IMR-90 (cell line): Measurements from ENCODE around the gene SLC66A3. TPM values are rescaled to one million over a fixed set of nuclear protein-coding genes. Genes with fewer than 3 reads are reported as not detected.
A peak's percentile ranks its signal among the peaks of the same experiment; 100 is the strongest.

Experiments used
- ATAC-seq: fragments of 200-7000 bp; cut with Tn5 transposase; 2 replicates; pipeline ENCODE4 v1.9.1; 2020; ENCODE audit warnings: low read depth, mild to moderate bottlenecking, moderate library complexity
- BruUV-seq: library from RNA; stranded (reverse); fragments of 400-500 nt; replicated peaks from 2 replicates; lab custom pipeline; 2021; lab: Mats Ljungman, UMichigan
- CTCF ChIA-PET: fragments of 300-600 bp; formaldehyde crosslinking; extraction: SDS; loops from one replicate; lab custom pipeline; 2021; ENCODE audit warnings: antibody characterized with exemption; lab: Yijun Ruan, JAX
- POLR2A ChIA-PET: fragments of 300-600 bp; sonication (Branson Sonifier 250); formaldehyde crosslinking; loops from one replicate; lab custom pipeline; 2022; ENCODE audit warnings: antibody characterized with exemption; ENCODE audit not compliant: unreplicated experiment; lab: Charles Lee
- DNase-seq: peaks from one replicate; pipeline ENCODE4 v3.0.0; 2013
- H2AFZ ChIP-seq: replicated peaks from 2 replicates; pipeline ENCODE3; 2013; ENCODE audit warnings: low read length, mild to moderate bottlenecking; ENCODE audit not compliant: poor library complexity
- H2AK5ac ChIP-seq: 2 replicates; pipeline ENCODE4 v1.6.1; 2013; ENCODE audit warnings: low read depth, low read length, inconsistent platforms
- H2AK9ac ChIP-seq: replicated peaks from 2 replicates; pipeline ENCODE3; 2013; ENCODE audit warnings: mild to moderate bottlenecking, low read depth, low read length, moderate library complexity; ENCODE audit not compliant: poor library complexity
- H2BK120ac ChIP-seq: 2 replicates; pipeline ENCODE4 v1.6.1; 2013; ENCODE audit warnings: low read depth, low read length, inconsistent platforms
- H2BK15ac ChIP-seq: 3 replicates; pipeline ENCODE4 v1.6.1; 2013; ENCODE audit warnings: low read depth, low read length, inconsistent platforms
- H2BK20ac ChIP-seq: 2 replicates; pipeline ENCODE4 v1.6.1; 2013; ENCODE audit warnings: low read depth, mild to moderate bottlenecking, inconsistent platforms, low read length, moderate library complexity
- H2BK5ac ChIP-seq: 2 replicates; pipeline ENCODE4 v1.6.1; 2013; ENCODE audit warnings: mild to moderate bottlenecking, low read depth, low read length, inconsistent platforms; ENCODE audit not compliant: poor library complexity, severe bottlenecking
- H3K14ac ChIP-seq: replicated peaks from 2 replicates; pipeline ENCODE4 v1.6.1; 2013; ENCODE audit warnings: low read depth, low read length, inconsistent platforms
- H3K18ac ChIP-seq: 2 replicates; pipeline ENCODE4 v1.6.1; 2013; ENCODE audit warnings: low read depth, low read length, control low read depth
- H3K23ac ChIP-seq: 2 replicates; pipeline ENCODE4 v1.6.1; 2013; ENCODE audit warnings: low read depth, low read length, inconsistent platforms
- H3K27ac ChIP-seq: 2 replicates; pipeline ENCODE4 v1.5.1; 2013; ENCODE audit warnings: mild to moderate bottlenecking, control low read depth, low read length; ENCODE audit not compliant: insufficient read depth
- H3K27me3 ChIP-seq: 2 replicates; pipeline ENCODE4 v1.6.1; 2013; ENCODE audit warnings: low read length; ENCODE audit not compliant: control insufficient read depth, insufficient read depth
- H3K36me3 ChIP-seq: 2 replicates; pipeline ENCODE4 v1.6.1; 2013; ENCODE audit warnings: low read length, mixed read lengths; ENCODE audit not compliant: control insufficient read depth, insufficient read depth
- H3K4ac ChIP-seq: 2 replicates; pipeline ENCODE4 v1.6.1; 2013; ENCODE audit warnings: low read depth, low read length, inconsistent platforms
- H3K4me1 ChIP-seq: 2 replicates; pipeline ENCODE4 v1.6.1; 2013; ENCODE audit warnings: low read length, mixed read lengths; ENCODE audit not compliant: control insufficient read depth, insufficient read depth
- H3K4me2 ChIP-seq: 2 replicates; pipeline ENCODE4 v1.6.1; 2013; ENCODE audit warnings: low read depth, mild to moderate bottlenecking, control low read depth, low read length, moderate library complexity
- H3K4me3 ChIP-seq: 2 replicates; pipeline ENCODE4 v1.5.1; 2013; ENCODE audit warnings: low read depth, mild to moderate bottlenecking, control low read depth, low read length, moderate library complexity; ENCODE audit not compliant: insufficient read depth
- H3K56ac ChIP-seq: 2 replicates; pipeline ENCODE4 v1.6.1; 2013; ENCODE audit warnings: low read length, inconsistent platforms; ENCODE audit not compliant: insufficient read depth; ENCODE audit errors: extremely low read depth
- H3K79me1 ChIP-seq, 2 experiments: 2 replicates each; pipeline ENCODE4 v1.6.1; 2013; ENCODE audit warnings: low read length in 2 of 2, inconsistent platforms in 1 of 2, low read depth in 1 of 2
- H3K9ac ChIP-seq: 2 replicates; pipeline ENCODE4 v1.6.1; 2013; ENCODE audit warnings: low read depth, low read length, control low read depth
- H3K9me1 ChIP-seq: 2 replicates; pipeline ENCODE4 v1.6.1; 2013; ENCODE audit warnings: low read length, inconsistent platforms; ENCODE audit not compliant: insufficient read depth
- H3K9me3 ChIP-seq: 2 replicates; pipeline ENCODE4 v1.6.1; 2013; ENCODE audit warnings: low read length; ENCODE audit not compliant: control insufficient read depth, insufficient read depth
- H4K20me1 ChIP-seq: 2 replicates; pipeline ENCODE4 v1.6.1; 2013; ENCODE audit warnings: low read length, inconsistent platforms; ENCODE audit not compliant: insufficient read depth
- H4K5ac ChIP-seq: 2 replicates; pipeline ENCODE4 v1.6.1; 2013; ENCODE audit warnings: mild to moderate bottlenecking, low read depth, low read length, control low read depth
- H4K8ac ChIP-seq, 2 experiments: 2 replicates each; pipeline ENCODE4 v1.6.1; 2013; ENCODE audit warnings: low read depth in 2 of 2, low read length in 2 of 2, control low read depth in 1 of 2, inconsistent platforms in 1 of 2
- H4K91ac ChIP-seq: 2 replicates; pipeline ENCODE4 v1.6.1; 2013; ENCODE audit warnings: low read depth, low read length, inconsistent platforms; ENCODE audit not compliant: insufficient read depth
- BHLHE40 ChIP-seq: fragments of 150-350 bp; IDR thresholded peaks from 2 replicates; pipeline ENCODE4 v1.6.1; 2016; ENCODE audit warnings: mild to moderate bottlenecking, low read depth, low read length
- CEBPB ChIP-seq: IDR thresholded peaks from 2 replicates; pipeline ENCODE4 v1.6.1; 2012; ENCODE audit warnings: low read depth, low read length, improper control_type of control experiment
- CHD1 ChIP-seq: IDR thresholded peaks from 2 replicates; pipeline ENCODE4 v1.6.1; 2012; ENCODE audit warnings: low read depth, low read length, improper control_type of control experiment
- FOS ChIP-seq: fragments of 150-350 bp; IDR thresholded peaks from 2 replicates; pipeline ENCODE4 v1.6.1; 2016; ENCODE audit warnings: low read depth, low read length
- MAFK ChIP-seq: IDR thresholded peaks from 2 replicates; pipeline ENCODE4 v1.6.1; 2012; ENCODE audit warnings: low read depth, low read length, improper control_type of control experiment
- MAZ ChIP-seq: IDR thresholded peaks from 2 replicates; pipeline ENCODE4 v1.6.1; 2012; ENCODE audit warnings: low read depth, mild to moderate bottlenecking, low read length, improper control_type of control experiment, moderate library complexity, borderline replicate concordance
- MXI1 ChIP-seq: IDR thresholded peaks from 2 replicates; pipeline ENCODE4 v1.6.1; 2012; ENCODE audit warnings: low read depth, mild to moderate bottlenecking, low read length, moderate library complexity, borderline replicate concordance
- NFE2L2 ChIP-seq: fragments of 150-350 bp; IDR thresholded peaks from 2 replicates; pipeline ENCODE4 v1.6.1; 2016; ENCODE audit warnings: low read depth, mild to moderate bottlenecking, low read length
- POLR2A ChIP-seq: IDR thresholded peaks from 2 replicates; pipeline ENCODE4 v1.6.1; 2012; ENCODE audit warnings: mild to moderate bottlenecking, low read depth, low read length
- RAD21 ChIP-seq: IDR thresholded peaks from 2 replicates; pipeline ENCODE4 v1.6.1; 2012; ENCODE audit warnings: low read length, improper control_type of control experiment
- RCOR1 ChIP-seq: IDR thresholded peaks from 2 replicates; pipeline ENCODE4 v1.6.1; 2012; ENCODE audit warnings: mild to moderate bottlenecking, low read length, improper control_type of control experiment; ENCODE audit not compliant: insufficient replicate concordance
- RFX5 ChIP-seq: IDR thresholded peaks from 2 replicates; pipeline ENCODE4 v1.8.0; 2012; ENCODE audit warnings: low read depth, mild to moderate bottlenecking, low read length, moderate library complexity
- SMC3 ChIP-seq: fragments of 150-350 bp; IDR thresholded peaks from 2 replicates; pipeline ENCODE4 v1.6.1; 2016; ENCODE audit warnings: low read depth, mild to moderate bottlenecking, antibody characterized with exemption, low read length, moderate library complexity
- WGBS, 2 experiments: methylation state at CpG; one replicate each; pipeline versions ENCODE4 v1.1.5 to v1.1.7; 2013; ENCODE audit warnings: missing lambda C conversion rate in 2 of 2; ENCODE audit not compliant: insufficient read length in 1 of 2; ENCODE audit errors: extremely low coverage in 2 of 2; 5-methylcytosine and 5-hydroxymethylcytosine counted together
- dilution Hi-C: fragments of 300-500 bp; cut with HindIII; formaldehyde crosslinking; loops from one replicate; pipeline ENCODE4 v1.14.3; 2018; ENCODE audit warnings: low sequenced_read_pairs; ENCODE audit not compliant: unreplicated experiment
- in situ Hi-C: fragments of 300-500 bp; cut with MboI; formaldehyde crosslinking; loops from 3 replicates; pipeline ENCODE4 v1.14.3; 2019; ENCODE audit warnings: low sequenced_read_pairs, inconsistent platforms, mixed read lengths
- intact Hi-C: fragments of 100-400 bp; cut with micrococcal nuclease; formaldehyde crosslinking; loops from 2 replicates; pipeline ENCODE4 v1.10.0; 2022
- polyA plus RNA-seq, 3 experiments: library from polyadenylated mRNA; depleted of rRNA; stranded (reverse); fragments of >200 nt; gene quantifications; 2 replicates each; pipeline ENCODE4 v1.2.3, GENCODE V29; 2012; ENCODE audit warnings: low replicate concordance in 1 of 3
- total RNA-seq: library from RNA; depleted of rRNA; stranded (reverse); fragments of >200 nt; gene quantifications from 2 replicates; pipeline ENCODE4 v1.2.3, GENCODE V29; 2012
- TF ChIP-seq, protein P1 (sequence below): fragments of 150-350 bp; IDR thresholded peaks from 2 replicates; pipeline ENCODE4 v1.6.1; 2016; ENCODE audit warnings: low read depth, mild to moderate bottlenecking, low read length, moderate library complexity, borderline replicate concordance
- TF ChIP-seq, protein P2 (sequence below): fragments of 150-350 bp; IDR thresholded peaks from 2 replicates; pipeline ENCODE4 v1.6.1; 2017; ENCODE audit warnings: mild to moderate bottlenecking, antibody characterized with exemption, low read length, low read depth
- TF ChIP-seq, protein P3 (sequence below): conservative IDR thresholded peaks from 2 replicates; pipeline ENCODE4 v1.5.1; 2012; ENCODE audit warnings: mild to moderate bottlenecking, low read depth, low read length, improper control_type of control experiment

SLC66A3 gene
- total and polyA plus RNA-seq, 2 of the 4 experiments (the other 2 are of a cell fraction) = 18.1 to 25.2 TPM

DNA sequence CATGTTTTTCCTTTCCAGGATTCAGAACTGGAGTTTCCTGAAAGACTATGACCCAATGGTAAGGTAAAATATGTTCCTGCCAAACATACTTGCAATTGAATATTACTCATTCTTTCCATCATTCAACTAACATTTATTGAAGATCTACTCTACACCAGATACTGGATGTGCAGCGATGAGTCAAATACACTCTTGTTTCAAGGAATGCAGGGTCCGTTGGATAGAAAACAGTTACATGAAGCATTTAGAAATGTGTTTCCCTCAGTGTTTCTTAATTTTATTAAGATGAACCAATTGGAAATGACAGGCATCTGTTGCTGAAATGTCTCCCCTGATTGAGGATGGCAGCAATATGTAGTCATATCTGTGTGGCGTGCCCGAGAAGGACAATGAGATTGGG is 14.8 kb upstream of the SLC66A3 start:
- H3K4me3 ChIP-seq = no peak overlapping the region
- no peak overlapping the region for H4K5ac ChIP-seq
- TF ChIP-seq RAD21 = no peak
- TF ChIP-seq, protein P1, sequence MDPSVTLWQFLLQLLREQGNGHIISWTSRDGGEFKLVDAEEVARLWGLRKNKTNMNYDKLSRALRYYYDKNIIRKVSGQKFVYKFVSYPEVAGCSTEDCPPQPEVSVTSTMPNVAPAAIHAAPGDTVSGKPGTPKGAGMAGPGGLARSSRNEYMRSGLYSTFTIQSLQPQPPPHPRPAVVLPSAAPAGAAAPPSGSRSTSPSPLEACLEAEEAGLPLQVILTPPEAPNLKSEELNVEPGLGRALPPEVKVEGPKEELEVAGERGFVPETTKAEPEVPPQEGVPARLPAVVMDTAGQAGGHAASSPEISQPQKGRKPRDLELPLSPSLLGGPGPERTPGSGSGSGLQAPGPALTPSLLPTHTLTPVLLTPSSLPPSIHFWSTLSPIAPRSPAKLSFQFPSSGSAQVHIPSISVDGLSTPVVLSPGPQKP = no peak
- no peak for TF ChIP-seq RFX5
- TF ChIP-seq MAFK = no peak
- TF ChIP-seq MAZ = no peak
- no peak for TF ChIP-seq FOS
- TF ChIP-seq CEBPB = no peak
- TF ChIP-seq, protein P2, sequence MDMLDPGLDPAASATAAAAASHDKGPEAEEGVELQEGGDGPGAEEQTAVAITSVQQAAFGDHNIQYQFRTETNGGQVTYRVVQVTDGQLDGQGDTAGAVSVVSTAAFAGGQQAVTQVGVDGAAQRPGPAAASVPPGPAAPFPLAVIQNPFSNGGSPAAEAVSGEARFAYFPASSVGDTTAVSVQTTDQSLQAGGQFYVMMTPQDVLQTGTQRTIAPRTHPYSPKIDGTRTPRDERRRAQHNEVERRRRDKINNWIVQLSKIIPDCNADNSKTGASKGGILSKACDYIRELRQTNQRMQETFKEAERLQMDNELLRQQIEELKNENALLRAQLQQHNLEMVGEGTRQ = no peak
- TF ChIP-seq, protein P3, sequence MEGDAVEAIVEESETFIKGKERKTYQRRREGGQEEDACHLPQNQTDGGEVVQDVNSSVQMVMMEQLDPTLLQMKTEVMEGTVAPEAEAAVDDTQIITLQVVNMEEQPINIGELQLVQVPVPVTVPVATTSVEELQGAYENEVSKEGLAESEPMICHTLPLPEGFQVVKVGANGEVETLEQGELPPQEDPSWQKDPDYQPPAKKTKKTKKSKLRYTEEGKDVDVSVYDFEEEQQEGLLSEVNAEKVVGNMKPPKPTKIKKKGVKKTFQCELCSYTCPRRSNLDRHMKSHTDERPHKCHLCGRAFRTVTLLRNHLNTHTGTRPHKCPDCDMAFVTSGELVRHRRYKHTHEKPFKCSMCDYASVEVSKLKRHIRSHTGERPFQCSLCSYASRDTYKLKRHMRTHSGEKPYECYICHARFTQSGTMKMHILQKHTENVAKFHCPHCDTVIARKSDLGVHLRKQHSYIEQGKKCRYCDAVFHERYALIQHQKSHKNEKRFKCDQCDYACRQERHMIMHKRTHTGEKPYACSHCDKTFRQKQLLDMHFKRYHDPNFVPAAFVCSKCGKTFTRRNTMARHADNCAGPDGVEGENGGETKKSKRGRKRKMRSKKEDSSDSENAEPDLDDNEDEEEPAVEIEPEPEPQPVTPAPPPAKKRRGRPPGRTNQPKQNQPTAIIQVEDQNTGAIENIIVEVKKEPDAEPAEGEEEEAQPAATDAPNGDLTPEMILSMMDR = no peak
- TF ChIP-seq CHD1 = no peak
- TF ChIP-seq SMC3 = no peak
- TF ChIP-seq RCOR1 = no peak
- no peak for TF ChIP-seq NFE2L2
- no peak for TF ChIP-seq BHLHE40
- no peak for TF ChIP-seq POLR2A
- no peak for TF ChIP-seq MXI1
- H3K79me1 ChIP-seq = no peaks in the 10 kb centered on the region
- H3K18ac ChIP-seq = no peak overlapping the region
- ATAC-seq (no peak), DNase-seq (peak; percentile 62)
- no peak overlapping the region for H3K56ac ChIP-seq
- H3K14ac ChIP-seq = no peak overlapping the region
- no peak overlapping the region for H2BK5ac ChIP-seq
- no TSS peak for BruUV-seq
- no peak overlapping the region for H3K27ac ChIP-seq
- H3K9ac ChIP-seq = no peak overlapping the region
- H2AK5ac ChIP-seq = no peak overlapping the region
- peaks cover 1% of the 10 kb centered on the region for H3K9me3 ChIP-seq
- intact Hi-C loops (no loop called here), dilution Hi-C loops (no loop called here), in situ Hi-C loops (loop anchor here (25.0 kb wide), 1 partner anchor 622 kb away; no protein-coding TSS in a partner anchor)
- no peak overlapping the region for H3K4ac ChIP-seq
- H3K4me2 ChIP-seq = no peak overlapping the region
- H3K23ac ChIP-seq = no peak overlapping the region
- H4K8ac ChIP-seq = no peak overlapping the region
- H3K9me1 ChIP-seq = no peaks in the 10 kb centered on the region
- H2AK9ac ChIP-seq = no peak overlapping the region
- CTCF ChIA-PET = no interaction called here
- no peaks in the 10 kb centered on the region; the same call in 1 of the 2 replicates for H3K4me1 ChIP-seq
- no peak overlapping the region for H2BK15ac ChIP-seq
- no CpG with 5 or more reads among the region's 4 CpGs for WGBS, 2 experiments
- H3K27me3 ChIP-seq = peaks cover 14% of the 10 kb centered on the region
- H4K20me1 ChIP-seq = no peaks in the 10 kb centered on the region
- H2AFZ ChIP-seq = no peak overlapping the region
- no peaks in the 10 kb centered on the region for H3K36me3 ChIP-seq
- no peak overlapping the region for H2BK20ac ChIP-seq
- no peak overlapping the region for H4K91ac ChIP-seq
- POLR2A ChIA-PET = no interaction called here
- H2BK120ac ChIP-seq = no peak overlapping the region
